ENCODE results near the gene EIF2AK3. TPM values are rescaled to one million over a fixed set of nuclear protein-coding genes. Genes with fewer than 3 reads are reported as not detected.
A peak's percentile ranks its signal among the peaks of the same experiment; 100 is the strongest.

Gene EIF2AK3
- total and polyA plus RNA-seq, 10 of the 15 experiments (the other 5 are each of a cell fraction or from before 2014, with no cell fraction given): 5.0 to 44.7 (median 22.4) TPM

DNA sequence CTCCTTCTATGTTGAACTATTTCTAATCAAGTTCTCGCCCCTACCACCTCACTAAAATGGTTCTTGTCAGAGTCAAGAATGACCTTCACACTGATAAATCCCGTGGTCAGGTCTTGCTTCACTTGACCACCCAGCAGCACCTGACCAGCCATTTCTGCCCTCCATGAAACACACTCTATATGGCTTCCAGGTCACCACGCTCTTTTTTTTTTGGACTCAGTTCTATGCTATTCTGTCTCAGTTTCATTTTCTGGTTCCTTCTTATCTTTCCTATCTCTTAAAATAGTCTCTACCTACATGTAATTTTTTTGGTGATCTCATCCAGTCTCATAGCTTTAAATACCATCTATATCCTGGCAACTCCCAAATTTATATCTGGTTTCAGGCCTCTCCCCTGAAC is 11.4 kb downstream of the EIF2AK3 start (continued):
- no peak for TF ChIP-seq ASH2L (IDR thresholded peaks at IDR 0.05; ENCODE audit: borderline replicate concordance, low read depth)
- TF ChIP-seq SP1 (IDR thresholded peaks at IDR 0.05; ENCODE audit: low read depth, low read length): no peak
- TF ChIP-seq SREBF2 (IDR thresholded peaks at IDR 0.05; ENCODE audit: low read length): no peak
- TF ChIP-seq GABPA (IDR thresholded peaks at IDR 0.05; ENCODE audit: low read depth): no peak
- TF ChIP-seq NR2F1 (conservative IDR thresholded peaks at IDR 0.05): no peak
- no peak for TF ChIP-seq TCF7 (IDR thresholded peaks at IDR 0.05; ENCODE audit: borderline replicate concordance)
- no peak for TF ChIP-seq BACH1 (IDR thresholded peaks at IDR 0.05; ENCODE audit: borderline replicate concordance)
- TF ChIP-seq ATF7 (IDR thresholded peaks at IDR 0.05; ENCODE audit: low read depth): peak; percentile 73
- no peak for TF ChIP-seq TCF12 (IDR thresholded peaks at IDR 0.05; ENCODE audit: low read depth, low read length)
- TF ChIP-seq SMAD1 (IDR thresholded peaks at IDR 0.05; ENCODE audit: low read depth, partially characterized antibody): no peak
- TF ChIP-seq, protein P1, sequence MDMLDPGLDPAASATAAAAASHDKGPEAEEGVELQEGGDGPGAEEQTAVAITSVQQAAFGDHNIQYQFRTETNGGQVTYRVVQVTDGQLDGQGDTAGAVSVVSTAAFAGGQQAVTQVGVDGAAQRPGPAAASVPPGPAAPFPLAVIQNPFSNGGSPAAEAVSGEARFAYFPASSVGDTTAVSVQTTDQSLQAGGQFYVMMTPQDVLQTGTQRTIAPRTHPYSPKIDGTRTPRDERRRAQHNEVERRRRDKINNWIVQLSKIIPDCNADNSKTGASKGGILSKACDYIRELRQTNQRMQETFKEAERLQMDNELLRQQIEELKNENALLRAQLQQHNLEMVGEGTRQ (IDR thresholded peaks at IDR 0.05; ENCODE audit: borderline replicate concordance, low read depth, low read length): no peak; the same call in 1 of the 2 replicates
- TF ChIP-seq FOXK2 (IDR thresholded peaks at IDR 0.05): no peak
- peak; percentile 53; the same call in 1 of the 2 replicates for TF ChIP-seq RAD51 (IDR thresholded peaks at IDR 0.05)
- TF ChIP-seq, protein P2, sequence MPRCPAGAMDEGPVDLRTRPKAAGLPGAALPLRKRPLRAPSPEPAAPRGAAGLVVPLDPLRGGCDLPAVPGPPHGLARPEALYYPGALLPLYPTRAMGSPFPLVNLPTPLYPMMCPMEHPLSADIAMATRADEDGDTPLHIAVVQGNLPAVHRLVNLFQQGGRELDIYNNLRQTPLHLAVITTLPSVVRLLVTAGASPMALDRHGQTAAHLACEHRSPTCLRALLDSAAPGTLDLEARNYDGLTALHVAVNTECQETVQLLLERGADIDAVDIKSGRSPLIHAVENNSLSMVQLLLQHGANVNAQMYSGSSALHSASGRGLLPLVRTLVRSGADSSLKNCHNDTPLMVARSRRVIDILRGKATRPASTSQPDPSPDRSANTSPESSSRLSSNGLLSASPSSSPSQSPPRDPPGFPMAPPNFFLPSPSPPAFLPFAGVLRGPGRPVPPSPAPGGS (IDR thresholded peaks at IDR 0.05; ENCODE audit: borderline replicate concordance, insufficient read depth, low read depth, low read length, poor library complexity, severe bottlenecking): no peak
- peak; percentile 79 for TF ChIP-seq NFIC (IDR thresholded peaks at IDR 0.05; ENCODE audit: low read depth, low read length)
- TF ChIP-seq TBL1XR1 (IDR thresholded peaks at IDR 0.05; ENCODE audit: low read depth, low read length): no peak
- TF ChIP-seq, protein P3, sequence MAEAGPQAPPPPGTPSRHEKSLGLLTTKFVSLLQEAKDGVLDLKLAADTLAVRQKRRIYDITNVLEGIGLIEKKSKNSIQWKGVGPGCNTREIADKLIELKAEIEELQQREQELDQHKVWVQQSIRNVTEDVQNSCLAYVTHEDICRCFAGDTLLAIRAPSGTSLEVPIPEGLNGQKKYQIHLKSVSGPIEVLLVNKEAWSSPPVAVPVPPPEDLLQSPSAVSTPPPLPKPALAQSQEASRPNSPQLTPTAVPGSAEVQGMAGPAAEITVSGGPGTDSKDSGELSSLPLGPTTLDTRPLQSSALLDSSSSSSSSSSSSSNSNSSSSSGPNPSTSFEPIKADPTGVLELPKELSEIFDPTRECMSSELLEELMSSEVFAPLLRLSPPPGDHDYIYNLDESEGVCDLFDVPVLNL (IDR thresholded peaks at IDR 0.05; ENCODE audit: low read depth, low read length): no peak
- TF ChIP-seq TCF3 (IDR thresholded peaks at IDR 0.05; ENCODE audit: borderline replicate concordance, insufficient read depth, low read depth, low read length): no peak
- TF ChIP-seq, protein P4, sequence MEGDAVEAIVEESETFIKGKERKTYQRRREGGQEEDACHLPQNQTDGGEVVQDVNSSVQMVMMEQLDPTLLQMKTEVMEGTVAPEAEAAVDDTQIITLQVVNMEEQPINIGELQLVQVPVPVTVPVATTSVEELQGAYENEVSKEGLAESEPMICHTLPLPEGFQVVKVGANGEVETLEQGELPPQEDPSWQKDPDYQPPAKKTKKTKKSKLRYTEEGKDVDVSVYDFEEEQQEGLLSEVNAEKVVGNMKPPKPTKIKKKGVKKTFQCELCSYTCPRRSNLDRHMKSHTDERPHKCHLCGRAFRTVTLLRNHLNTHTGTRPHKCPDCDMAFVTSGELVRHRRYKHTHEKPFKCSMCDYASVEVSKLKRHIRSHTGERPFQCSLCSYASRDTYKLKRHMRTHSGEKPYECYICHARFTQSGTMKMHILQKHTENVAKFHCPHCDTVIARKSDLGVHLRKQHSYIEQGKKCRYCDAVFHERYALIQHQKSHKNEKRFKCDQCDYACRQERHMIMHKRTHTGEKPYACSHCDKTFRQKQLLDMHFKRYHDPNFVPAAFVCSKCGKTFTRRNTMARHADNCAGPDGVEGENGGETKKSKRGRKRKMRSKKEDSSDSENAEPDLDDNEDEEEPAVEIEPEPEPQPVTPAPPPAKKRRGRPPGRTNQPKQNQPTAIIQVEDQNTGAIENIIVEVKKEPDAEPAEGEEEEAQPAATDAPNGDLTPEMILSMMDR (IDR thresholded peaks at IDR 0.05 in 2 of 3, conservative IDR thresholded peaks at IDR 0.05 in 1 of 3; ENCODE audit: control insufficient read depth in 2 of 3, extremely low read depth in 1 of 3, insufficient read depth in 1 of 3, low read depth in 3 of 3, low read length in 3 of 3): no peak
- TF ChIP-seq POLR2AphosphoS5 (IDR thresholded peaks at IDR 0.05; ENCODE audit: low read length): no peak
- TF ChIP-seq STAT3 (IDR thresholded peaks at IDR 0.05; ENCODE audit: low read depth, low read length): no peak
- no peak for TF ChIP-seq SIN3A (IDR thresholded peaks at IDR 0.05; ENCODE audit: low read depth, low read length)
- TF ChIP-seq KDM1A (IDR thresholded peaks at IDR 0.05; ENCODE audit: borderline replicate concordance): no peak
- TF ChIP-seq JUNB (IDR thresholded peaks at IDR 0.05): 0 out of 2 replicates have a peak, but pooled peaks have one; percentile 45
- peak; percentile 88 for TF ChIP-seq MEF2A (IDR thresholded peaks at IDR 0.05; ENCODE audit: insufficient read depth, low read depth, low read length)
- TF ChIP-seq, protein P5, sequence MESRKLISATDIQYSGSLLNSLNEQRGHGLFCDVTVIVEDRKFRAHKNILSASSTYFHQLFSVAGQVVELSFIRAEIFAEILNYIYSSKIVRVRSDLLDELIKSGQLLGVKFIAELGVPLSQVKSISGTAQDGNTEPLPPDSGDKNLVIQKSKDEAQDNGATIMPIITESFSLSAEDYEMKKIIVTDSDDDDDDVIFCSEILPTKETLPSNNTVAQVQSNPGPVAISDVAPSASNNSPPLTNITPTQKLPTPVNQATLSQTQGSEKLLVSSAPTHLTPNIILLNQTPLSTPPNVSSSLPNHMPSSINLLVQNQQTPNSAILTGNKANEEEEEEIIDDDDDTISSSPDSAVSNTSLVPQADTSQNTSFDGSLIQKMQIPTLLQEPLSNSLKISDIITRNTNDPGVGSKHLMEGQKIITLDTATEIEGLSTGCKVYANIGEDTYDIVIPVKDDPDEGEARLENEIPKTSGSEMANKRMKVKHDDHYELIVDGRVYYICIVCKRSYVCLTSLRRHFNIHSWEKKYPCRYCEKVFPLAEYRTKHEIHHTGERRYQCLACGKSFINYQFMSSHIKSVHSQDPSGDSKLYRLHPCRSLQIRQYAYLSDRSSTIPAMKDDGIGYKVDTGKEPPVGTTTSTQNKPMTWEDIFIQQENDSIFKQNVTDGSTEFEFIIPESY (IDR thresholded peaks at IDR 0.05): no peak
- TF ChIP-seq MXI1 (IDR thresholded peaks at IDR 0.05; ENCODE audit: low read depth, low read length): no peak
